SK-N-SH treated with all-trans-retinoic acid at 6 μM for 48 hours (cell line): ENCODE results near the gene RBP5.

Source experiments
- BACH2 ChIP-seq: fragments of 250-450 bp; sonication (Bioruptor Pico); IDR thresholded peaks from 2 replicates; pipeline ENCODE4 v1.9.0; 2021; ENCODE audit warnings: mild to moderate bottlenecking, borderline replicate concordance
- CREB5 ChIP-seq: fragments of 250-450 bp; sonication (Bioruptor Pico); IDR thresholded peaks from 2 replicates; pipeline ENCODE4 v1.5.1; 2020; ENCODE audit warnings: low read depth, mild to moderate bottlenecking, moderate library complexity
- CSDC2 ChIP-seq: fragments of 250-450 bp; sonication (Bioruptor Pico); IDR thresholded peaks from 2 replicates; pipeline ENCODE4 v1.5.0; 2020; ENCODE audit warnings: mild to moderate bottlenecking, moderate library complexity
- ESRRG ChIP-seq: fragments of 250-450 bp; sonication (Bioruptor Pico); IDR thresholded peaks from 2 replicates; pipeline ENCODE4 v1.6.1; 2021; ENCODE audit warnings: mild to moderate bottlenecking
- ISL1 ChIP-seq: fragments of 250-450 bp; sonication (Bioruptor Pico); IDR thresholded peaks from 2 replicates; pipeline ENCODE4 v2.1.2; 2022; ENCODE audit warnings: mild to moderate bottlenecking, moderate library complexity
- PATZ1 ChIP-seq: fragments of 250-450 bp; sonication (Bioruptor Pico); IDR thresholded peaks from 2 replicates; pipeline ENCODE4 v1.8.0; 2020; ENCODE audit warnings: mild to moderate bottlenecking, moderate library complexity, borderline replicate concordance
- POU6F1 ChIP-seq: fragments of 250-450 bp; sonication (Bioruptor Pico); IDR thresholded peaks from 2 replicates; pipeline ENCODE4 v1.8.0; 2021; ENCODE audit warnings: low read depth, mild to moderate bottlenecking, moderate library complexity, borderline replicate concordance
- RARB ChIP-seq: fragments of 250-450 bp; sonication (Bioruptor Pico); IDR thresholded peaks from 2 replicates; pipeline ENCODE4 v1.8.0; 2021; ENCODE audit warnings: mild to moderate bottlenecking, moderate library complexity
- SNAI2 ChIP-seq: fragments of 250-450 bp; sonication (Bioruptor Pico); IDR thresholded peaks from 2 replicates; pipeline ENCODE4 v1.5.0; 2020; ENCODE audit warnings: mild to moderate bottlenecking, moderate library complexity
- TOX ChIP-seq: fragments of 250-450 bp; sonication (Bioruptor Pico); IDR thresholded peaks from 2 replicates; pipeline ENCODE4 v1.8.0; 2021; ENCODE audit warnings: mild to moderate bottlenecking, moderate library complexity, borderline replicate concordance
- TSHZ2 ChIP-seq: fragments of 250-450 bp; sonication (Bioruptor Pico); IDR thresholded peaks from 2 replicates; pipeline ENCODE4 v1.5.0; 2020; ENCODE audit warnings: mild to moderate bottlenecking, moderate library complexity
- ZC3H10 ChIP-seq: fragments of 250-450 bp; sonication (Bioruptor Pico); IDR thresholded peaks from 2 replicates; pipeline ENCODE4 v1.5.1; 2021; ENCODE audit warnings: mild to moderate bottlenecking, moderate library complexity
- ZFP3 ChIP-seq: fragments of 250-450 bp; sonication (Bioruptor Pico); IDR thresholded peaks from 2 replicates; pipeline ENCODE4 v1.5.0; 2020; ENCODE audit warnings: mild to moderate bottlenecking, moderate library complexity
- ZNF565 ChIP-seq: fragments of 450-650 bp; formaldehyde crosslinking; conservative IDR thresholded peaks from 2 replicates; pipeline ENCODE4 v1.5.0; 2020; ENCODE audit warnings: low read depth, mild to moderate bottlenecking, moderate library complexity

GRCh38 chr12:7092229-7092985, 36.3 kb downstream of the RBP5 start, which contains the start of gene C1R:
- TF ChIP-seq ZNF565 (CRISPR knock-in tag) (no peak), TOX (no peak), SNAI2 (no peak), BACH2 (CRISPR knock-in tag) (no peak), PATZ1 (no peak), ESRRG (CRISPR knock-in tag) (no peak), TSHZ2 (CRISPR knock-in tag) (no peak), CREB5 (no peak), POU6F1 (CRISPR knock-in tag) (no peak), CSDC2 (no peak; the same call in 1 of the 2 replicates), RARB (CRISPR knock-in tag) (no peak), ZFP3 (CRISPR knock-in tag) (no peak), ISL1 (no peak), ZC3H10 (CRISPR knock-in tag) (no peak)
